LHCN-M2 (cell line): ENCODE results near the gene FAM167B. TPM values are rescaled to one million over a fixed set of nuclear protein-coding genes. Genes with fewer than 3 reads are reported as not detected.
A peak's percentile ranks its signal among the peaks of the same experiment; 100 is the strongest.

Source experiments
- DNase-seq: peaks from one replicate; pipeline ENCODE4 v3.0.0-alpha.2; 2012; ENCODE audit warnings: low read depth
- polyA plus RNA-seq: library from polyadenylated mRNA; unstranded; fragments of >200 nt; gene quantifications from one replicate; pipeline ENCODE4 v1.2.1, GENCODE V29; 2012; ENCODE audit warnings: missing spikeins
- total RNA-seq: library from RNA; depleted of rRNA; stranded (reverse); fragments of >200 nt; gene quantifications from 2 replicates; pipeline ENCODE4 v1.2.3, GENCODE V29; 2014; rRNA removed

FAM167B gene
- total RNA-seq = 0.23 TPM in 1 of 2 replicates, not detected in the other
- 0.50 TPM for polyA plus RNA-seq

DNA sequence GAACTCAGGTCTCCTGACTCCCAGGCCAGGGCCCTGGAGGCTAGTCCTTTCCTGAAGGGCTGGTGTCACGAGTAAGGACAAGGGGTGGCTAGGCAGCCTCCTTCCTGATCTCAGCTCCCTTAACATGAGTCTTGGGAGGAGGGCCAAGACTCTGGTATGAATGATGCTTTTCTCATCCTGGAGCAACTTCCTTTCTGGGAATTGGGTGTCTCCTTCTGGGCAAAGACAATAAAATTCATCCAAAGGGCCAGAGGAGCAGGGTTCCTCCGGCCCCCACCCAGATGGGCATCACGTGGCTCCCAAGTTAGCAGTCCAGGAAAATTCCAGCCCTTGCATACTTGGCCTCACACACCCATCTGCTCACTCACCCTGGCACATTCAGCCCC lies at the start of gene FAM167B:
Gene FAM167B, plus strand, starts transcription at position 335 of the 386 bp plus-strand sequence. CDS start 200 bp downstream, outside the sequence.
- no peak for DNase-seq

- DNase-seq = no peak
Measured at GRCh38 chr1:32197837-32198236, 49.2 kb upstream of the FAM167B start.

DNA sequence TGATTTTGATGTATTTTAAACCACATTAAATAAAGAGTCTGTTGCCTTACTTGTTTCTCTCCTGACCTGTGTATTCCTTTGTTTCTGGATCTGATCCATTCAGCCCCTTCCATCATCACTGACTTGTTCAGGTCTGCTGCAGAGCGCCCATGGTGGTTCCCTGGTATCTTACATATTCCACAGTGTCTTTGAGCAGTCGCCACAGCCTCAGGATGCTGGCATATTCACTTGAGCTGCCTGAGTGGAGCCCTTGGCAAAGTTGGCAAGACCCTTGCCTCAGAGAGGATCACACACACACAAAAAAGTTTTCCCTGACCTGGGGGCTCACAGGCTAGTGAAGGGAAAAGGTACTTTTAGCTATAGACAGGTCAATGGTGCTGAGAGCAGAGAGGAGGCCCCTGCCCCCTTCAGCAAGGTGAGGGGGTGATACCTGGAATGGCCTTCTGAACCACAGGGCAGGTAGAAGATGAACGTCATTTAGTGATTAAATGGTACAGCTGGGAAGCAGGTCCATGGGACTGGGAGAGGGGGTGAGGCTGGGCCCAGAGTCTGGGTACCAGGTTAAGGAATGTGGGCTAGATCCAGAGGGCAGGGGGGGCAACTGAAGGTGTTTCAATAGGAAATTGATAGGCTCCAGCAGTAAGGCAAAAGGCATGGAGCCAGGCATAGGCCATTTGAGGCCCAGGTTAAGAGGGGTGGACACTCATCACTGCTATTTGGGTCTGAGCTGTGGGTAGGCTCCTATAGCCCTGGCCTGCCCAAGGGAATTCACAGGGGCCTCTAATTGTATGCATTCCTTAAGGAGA lies 48.6 kb upstream of the FAM167B start:
- no peak for DNase-seq

DNA sequence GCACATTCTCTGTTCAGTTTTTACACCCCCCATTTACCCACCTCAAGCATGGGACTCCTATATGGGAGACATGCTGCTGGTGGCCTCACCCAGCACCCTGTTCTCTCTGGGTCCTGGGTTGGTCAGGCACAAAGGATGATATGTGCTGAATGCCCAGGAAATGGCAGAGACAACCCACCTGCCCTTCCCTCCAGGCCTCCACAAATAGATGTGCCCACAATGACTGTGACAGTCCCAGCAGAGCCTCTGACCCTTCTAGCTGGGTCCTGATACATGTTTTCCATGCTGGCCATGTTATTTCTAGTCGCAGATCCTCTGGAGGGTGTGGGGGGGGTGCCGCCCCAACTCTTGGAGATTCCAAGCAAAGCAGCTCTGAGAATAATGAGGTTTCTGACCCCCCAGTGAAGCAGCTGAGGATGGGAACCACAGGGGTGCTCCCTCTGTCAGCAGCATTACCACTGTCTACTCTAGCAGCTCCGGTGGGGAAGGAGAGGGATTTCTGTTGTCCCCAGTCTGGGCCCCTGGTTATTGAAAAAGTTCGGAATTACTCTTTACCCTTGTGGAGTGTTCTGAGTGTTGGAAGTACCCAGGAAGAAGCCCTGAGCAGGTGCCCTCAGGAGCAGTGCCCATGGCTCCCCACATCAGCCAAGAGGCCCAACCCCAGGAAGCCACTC lies 47.8 kb upstream of the FAM167B start:
- no peak for DNase-seq

GRCh38 chr1:32199717-32200072 lies 47.3 kb upstream of the FAM167B start:
- DNase-seq = no peak

GRCh38 chr1:32200226-32201010 lies 46.6 kb upstream of the FAM167B start, which contains the start of gene CCDC28B:
CCDC28B (plus strand) TSS chr1:32200595; CDS start chr1:32201936, 1,341 bp downstream.
- peak; percentile 68 for DNase-seq

- DNase-seq = peak; percentile 53
Measured at GRCh38 chr1:32201011-32201855, 45.8 kb upstream of the FAM167B start.

GRCh38 chr1:32204943-32205361 lies 42.1 kb upstream of the FAM167B start:
- DNase-seq = no peak

- DNase-seq = peak; percentile 72
Measured at GRCh38 chr1:32205401-32206370, 41.3 kb upstream of the FAM167B start, which contains the start of gene IQCC. IQCC (plus strand) TSS chr1:32205671; CDS start chr1:32205682, 11 bp downstream.

DNA sequence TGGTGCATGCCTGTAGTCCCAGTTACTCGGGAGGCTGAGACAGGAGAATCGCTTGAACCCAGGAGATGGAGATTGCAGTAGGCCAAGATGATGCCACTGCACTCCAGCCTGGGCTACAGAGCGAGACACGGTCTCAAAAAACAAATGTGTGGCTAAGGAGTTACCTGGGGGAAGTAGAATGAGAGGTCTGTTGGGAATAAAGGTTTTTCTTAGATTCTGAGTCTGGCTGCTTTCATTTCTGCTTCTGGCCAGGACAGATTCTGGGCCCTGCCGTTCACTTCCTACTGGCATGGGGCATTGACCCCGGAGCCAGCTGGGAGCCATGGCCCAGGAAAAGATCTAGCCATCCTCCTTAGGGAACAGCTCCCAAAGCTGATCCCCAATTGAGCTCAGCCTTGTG lies 38.6 kb upstream of the FAM167B start:
- DNase-seq = no peak

GRCh38 chr1:32208891-32209328 lies 38.1 kb upstream of the FAM167B start, which contains the start of gene DCDC2B:
DCDC2B (plus strand) TSS chr1:32209089; CDS start chr1:32209094, 5 bp downstream.
- DNase-seq = peak; percentile 94

- peak; percentile 58 for DNase-seq
Measured at GRCh38 chr1:32215629-32216480, 31.2 kb upstream of the FAM167B start.

DNA sequence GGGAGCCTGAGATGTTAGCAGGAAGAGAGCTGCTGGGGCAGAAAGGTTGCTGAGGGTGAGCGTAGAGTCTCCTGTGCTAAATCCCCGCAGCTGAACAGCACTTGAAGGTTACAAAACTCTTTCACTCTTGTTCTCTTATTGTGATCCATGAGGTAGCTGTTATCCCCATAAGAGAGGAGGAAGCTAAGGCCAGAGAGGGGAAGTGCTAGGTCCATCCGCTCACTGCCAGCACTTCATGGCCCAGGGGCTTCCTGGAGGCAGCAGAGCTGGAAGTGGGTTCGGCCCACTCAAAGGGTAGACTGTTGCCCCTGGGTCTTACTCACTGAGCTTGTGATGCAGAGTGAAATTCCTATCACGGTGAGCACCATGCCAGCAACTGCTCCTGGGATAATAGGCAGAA lies 30.5 kb upstream of the FAM167B start:
- DNase-seq = no peak

DNA sequence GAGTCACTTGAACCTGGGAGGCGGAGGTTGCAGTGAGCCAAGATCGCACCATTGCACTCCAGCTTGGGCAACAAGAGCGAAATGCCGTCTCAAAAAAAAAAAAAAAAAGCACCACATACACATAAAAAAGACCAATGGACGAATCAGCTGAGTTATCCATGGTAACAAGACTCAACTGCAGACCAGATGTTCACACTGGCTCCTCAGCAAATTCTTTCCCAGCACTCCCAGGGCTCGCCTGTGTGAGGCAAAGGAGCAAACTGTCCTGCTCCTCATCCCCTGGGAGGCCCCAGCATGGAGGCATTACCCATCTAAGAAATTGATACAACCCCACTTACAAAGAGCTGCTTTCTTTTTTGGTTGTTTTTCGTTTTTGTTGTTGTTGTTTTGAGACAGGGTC lies 28.0 kb upstream of the FAM167B start:
- no peak for DNase-seq

DNA sequence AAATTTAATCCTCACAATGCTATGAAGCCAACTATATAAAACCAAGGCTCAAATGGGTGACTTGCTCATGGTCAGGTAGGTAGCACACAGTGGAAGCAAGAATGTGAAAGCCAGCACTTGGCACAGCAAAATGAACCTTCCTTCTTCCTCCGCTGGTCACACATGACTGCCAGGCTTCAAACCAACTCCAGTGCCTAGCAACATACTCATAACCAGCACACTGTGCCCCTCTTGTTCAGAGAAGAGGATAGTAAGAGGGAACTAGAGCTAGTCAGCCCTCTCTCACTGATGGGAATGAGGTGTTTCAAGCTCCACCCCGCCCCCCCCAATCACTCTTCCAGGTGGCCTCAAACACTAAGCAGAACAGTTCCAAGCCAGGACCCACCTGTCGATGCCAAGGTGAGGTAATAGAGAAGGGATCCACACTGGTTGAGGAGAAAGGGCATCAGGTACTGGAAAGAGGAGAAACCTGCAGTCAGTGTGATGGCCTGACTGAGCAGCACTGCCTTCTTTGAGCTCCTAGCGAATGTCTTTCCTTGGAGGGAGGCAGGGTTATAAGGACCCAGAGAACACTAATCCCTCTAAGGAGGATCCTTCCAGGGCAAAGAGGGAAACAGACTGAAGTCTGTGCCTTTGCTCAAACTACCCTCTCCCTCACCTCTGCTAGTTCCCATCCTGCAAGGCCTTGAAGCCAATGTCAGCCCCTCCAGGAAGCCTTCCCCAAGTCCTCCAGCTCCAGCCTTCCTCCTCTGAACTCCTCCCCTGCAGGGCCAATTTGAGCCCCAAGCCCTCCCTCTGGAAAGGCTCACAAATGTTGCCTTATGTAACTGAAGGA lies 26.1 kb upstream of the FAM167B start:
- no peak for DNase-seq

DNA sequence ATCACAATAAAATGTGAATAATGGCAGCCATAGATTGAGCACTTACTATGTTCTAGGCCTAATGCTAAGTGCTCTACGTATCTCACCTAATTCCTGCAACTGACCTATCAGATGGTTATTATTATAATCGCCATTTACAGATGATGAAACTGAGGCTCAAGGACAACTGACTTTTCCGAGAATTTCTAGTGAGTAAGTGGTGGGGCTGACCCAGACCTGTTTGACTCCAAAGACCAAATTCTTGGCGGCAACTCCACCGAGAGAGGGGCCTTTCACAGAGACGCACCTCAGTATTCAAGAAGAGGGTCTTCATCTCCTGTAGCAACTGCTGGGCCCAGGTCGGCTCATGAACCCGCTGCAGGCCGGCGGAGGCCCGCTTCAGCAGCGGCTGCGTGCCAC lies 25.4 kb upstream of the FAM167B start:
- DNase-seq = no peak

DNA sequence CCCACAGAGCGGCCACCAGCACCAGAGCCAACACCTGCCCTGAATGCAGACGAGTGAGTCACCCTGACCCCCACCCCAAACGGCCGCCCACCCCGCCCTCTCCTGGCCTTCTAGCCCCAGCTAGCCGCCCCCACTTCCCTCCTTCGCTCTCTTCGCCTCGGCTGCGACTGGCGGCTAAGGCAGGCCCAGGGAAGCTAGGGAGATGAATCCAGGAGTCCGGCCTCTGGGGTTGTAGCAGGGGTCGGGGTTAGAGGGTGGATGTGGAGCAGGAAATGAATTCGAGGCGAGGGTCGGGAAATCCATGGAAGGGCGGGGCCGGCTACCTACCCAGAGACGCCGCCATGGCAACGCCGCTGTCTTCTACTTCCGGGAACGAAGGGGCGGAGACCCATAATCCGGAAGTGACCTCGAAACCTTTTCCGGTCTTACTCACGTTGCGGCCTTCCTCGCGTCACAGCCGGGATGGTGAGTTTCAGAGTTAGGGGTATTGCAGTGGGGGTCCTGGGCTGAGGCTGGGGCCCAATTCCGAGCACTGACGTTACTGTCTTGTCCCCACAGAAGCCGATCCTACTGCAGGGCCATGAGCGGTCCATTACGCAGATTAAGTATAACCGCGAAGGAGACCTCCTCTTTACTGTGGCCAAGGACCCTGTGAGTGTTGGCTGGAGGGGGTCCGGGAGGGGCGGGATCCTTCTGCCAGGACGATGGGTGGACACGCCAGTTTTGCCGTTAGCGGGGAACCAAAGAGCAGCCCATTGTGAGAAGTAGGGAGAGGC lies 24.9 kb upstream of the FAM167B start, which contains the start of the genes EIF3I and TMEM234:
Gene EIF3I, plus strand, starts transcription at position 428 of the 776 bp plus-strand sequence. Its CDS starts 35 bp downstream, at position 463.
Gene TMEM234, minus strand, starts transcription at position 374 of the 776 bp plus-strand sequence. Its CDS starts 31 bp downstream, at position 343.
- peak; percentile 87 for DNase-seq
